ENCODE results near the gene DMAC2.
"Not testable (repeated sequence)": the region's sequence is repeated elsewhere in the genome, so short reads cannot be mapped to it uniquely, and the experiment has no call there.

Gene DMAC2

DNA sequence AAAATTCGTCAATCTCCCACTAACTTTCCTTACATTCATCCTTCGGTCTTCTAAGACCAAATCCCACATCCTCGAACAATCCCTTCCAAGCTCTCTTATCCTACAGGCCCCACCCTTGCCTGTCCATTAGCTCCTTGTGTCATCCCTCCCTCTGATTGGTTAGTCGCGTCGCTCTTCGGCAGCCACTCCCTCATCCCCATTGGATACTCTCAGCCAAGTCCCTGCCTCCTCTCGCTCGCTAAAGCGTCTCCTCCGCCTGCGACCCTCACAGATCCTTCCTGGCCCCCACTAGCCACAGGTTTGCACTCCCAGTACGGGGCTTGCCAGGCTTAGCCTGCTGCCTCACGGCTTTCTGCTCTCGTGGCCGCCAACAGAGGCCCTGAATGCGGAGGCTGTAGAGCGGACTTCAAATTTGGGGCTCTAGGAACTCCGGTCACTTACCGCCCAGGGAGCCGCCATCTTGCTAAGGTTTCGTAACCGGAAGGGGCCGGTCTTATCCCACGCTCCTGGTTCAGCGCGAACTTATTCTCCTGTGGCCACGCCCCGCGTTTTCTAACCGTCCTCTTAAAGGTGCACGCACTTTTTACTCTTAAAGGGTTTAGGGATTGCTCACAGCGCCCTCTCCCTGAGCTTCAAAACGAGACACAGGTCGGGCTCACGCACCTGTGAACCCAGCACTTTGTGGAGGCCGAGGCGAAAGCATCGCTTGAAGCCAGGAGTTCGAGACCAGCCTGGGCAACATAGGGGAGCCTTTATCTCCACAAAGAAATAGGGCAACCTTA is at the start of gene DMAC2:
Gene DMAC2 (minus strand): TSS at position 472 of the 782 bp plus-strand sequence. CDS start 13 bp downstream, at position 459.
- H3K4me3 ChIP-seq (ENCODE audit: low read depth, low read length) = peak within 1 kb of the TSS; percentile 83
- TF ChIP-seq CTCF (IDR thresholded peaks at IDR 0.05; ENCODE audit: low read depth, low read length) = no peak

- not testable (repeated sequence) for H3K4me3 ChIP-seq (ENCODE audit: low read depth, low read length)
These were observed 47.2 kb upstream of the DMAC2 start for GRCh38 chr19:41486953-41487352.

GRCh38 chr19:41484822-41485221 is 45.1 kb upstream of the DMAC2 start:
- no peak overlapping the region for H3K4me3 ChIP-seq (ENCODE audit: low read depth, low read length)
- no peak for TF ChIP-seq CTCF (IDR thresholded peaks at IDR 0.05; ENCODE audit: low read depth, low read length)

DNA sequence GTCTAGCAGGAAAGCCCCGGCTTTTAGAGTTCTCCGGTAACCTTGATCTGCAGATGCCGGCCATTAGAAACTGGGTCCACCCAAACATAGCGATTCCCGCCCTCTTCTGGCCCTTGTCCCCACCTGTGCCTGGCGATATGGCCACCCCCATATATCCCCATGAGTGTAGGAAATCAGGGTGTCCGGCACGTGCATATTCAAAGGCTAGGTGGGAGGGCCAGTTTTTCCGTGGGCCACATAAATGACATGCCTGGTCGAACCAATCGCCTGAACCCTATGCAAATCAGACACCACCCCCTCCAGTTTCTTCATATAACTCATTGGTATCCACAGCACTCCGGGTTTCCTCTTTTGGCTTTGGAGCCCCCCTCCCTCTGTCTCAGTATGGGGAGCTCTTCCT is 40.6 kb upstream of the DMAC2 start:
- H3K4me3 ChIP-seq (ENCODE audit: low read depth, low read length) = no peak overlapping the region
- TF ChIP-seq CTCF (IDR thresholded peaks at IDR 0.05; ENCODE audit: low read depth, low read length) = no peak

- no peak overlapping the region for H3K4me3 ChIP-seq (ENCODE audit: low read depth, low read length)
- no peak for TF ChIP-seq CTCF (IDR thresholded peaks at IDR 0.05; ENCODE audit: low read depth, low read length)
These were observed 40.1 kb upstream of the DMAC2 start for GRCh38 chr19:41479757-41480191.

- H3K4me3 ChIP-seq (ENCODE audit: low read depth, low read length) = no peak overlapping the region
- TF ChIP-seq CTCF (IDR thresholded peaks at IDR 0.05; ENCODE audit: low read depth, low read length) = no peak
These were observed 39.4 kb upstream of the DMAC2 start for GRCh38 chr19:41478875-41479756.

DNA sequence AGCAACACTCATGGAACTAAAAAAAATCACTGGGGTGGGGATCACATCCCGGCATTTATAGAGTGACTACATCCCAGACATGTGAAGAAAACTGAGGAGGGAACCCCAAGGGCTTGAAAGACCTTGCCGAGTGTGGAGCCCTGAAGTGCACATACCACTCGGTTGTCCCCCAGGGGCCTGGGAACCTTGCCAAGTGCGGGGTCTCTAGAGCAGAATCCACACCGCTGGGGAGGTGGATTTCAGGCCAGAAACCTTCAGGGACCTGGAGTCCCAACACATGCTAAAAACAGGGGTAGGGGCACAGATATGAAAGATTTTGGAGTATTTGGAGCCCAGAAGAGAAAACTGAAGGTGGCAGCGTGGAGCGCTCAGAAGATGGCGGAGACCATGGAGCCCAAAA is 38.5 kb upstream of the DMAC2 start:
- no peak for TF ChIP-seq CTCF (IDR thresholded peaks at IDR 0.05; ENCODE audit: low read depth, low read length)
- H3K4me3 ChIP-seq (ENCODE audit: low read depth, low read length) = no peak overlapping the region
